ENCODE data around the gene FOXP1. TPM values are rescaled to one million over a fixed set of nuclear protein-coding genes. Genes with fewer than 3 reads are reported as not detected.

FOXP1 gene
- total and polyA plus RNA-seq, 2 experiments from 2014 or later, result 76.8 to 99.8 TPM

- peaks cover 93% of the 10 kb centered on the region for H3K79me2 ChIP-seq
- H3K4me1 ChIP-seq (ENCODE audit: insufficient read depth), result peaks cover 29% of the 10 kb centered on the region
- H3K36me3 ChIP-seq (replicated peaks; ENCODE audit: insufficient read depth, low read depth), result no peaks in the 10 kb centered on the region
- TF ChIP-seq EZH2phosphoT487 (IDR thresholded peaks at IDR 0.05; ENCODE audit: low read depth, severe bottlenecking, unreplicated experiment) (no peak), EZH2 (IDR thresholded peaks at IDR 0.05; ENCODE audit: borderline replicate concordance) (no peak)
- TF ChIP-seq, protein P1, sequence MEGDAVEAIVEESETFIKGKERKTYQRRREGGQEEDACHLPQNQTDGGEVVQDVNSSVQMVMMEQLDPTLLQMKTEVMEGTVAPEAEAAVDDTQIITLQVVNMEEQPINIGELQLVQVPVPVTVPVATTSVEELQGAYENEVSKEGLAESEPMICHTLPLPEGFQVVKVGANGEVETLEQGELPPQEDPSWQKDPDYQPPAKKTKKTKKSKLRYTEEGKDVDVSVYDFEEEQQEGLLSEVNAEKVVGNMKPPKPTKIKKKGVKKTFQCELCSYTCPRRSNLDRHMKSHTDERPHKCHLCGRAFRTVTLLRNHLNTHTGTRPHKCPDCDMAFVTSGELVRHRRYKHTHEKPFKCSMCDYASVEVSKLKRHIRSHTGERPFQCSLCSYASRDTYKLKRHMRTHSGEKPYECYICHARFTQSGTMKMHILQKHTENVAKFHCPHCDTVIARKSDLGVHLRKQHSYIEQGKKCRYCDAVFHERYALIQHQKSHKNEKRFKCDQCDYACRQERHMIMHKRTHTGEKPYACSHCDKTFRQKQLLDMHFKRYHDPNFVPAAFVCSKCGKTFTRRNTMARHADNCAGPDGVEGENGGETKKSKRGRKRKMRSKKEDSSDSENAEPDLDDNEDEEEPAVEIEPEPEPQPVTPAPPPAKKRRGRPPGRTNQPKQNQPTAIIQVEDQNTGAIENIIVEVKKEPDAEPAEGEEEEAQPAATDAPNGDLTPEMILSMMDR (IDR thresholded peaks at IDR 0.05; ENCODE audit: poor library complexity), result no peak
- no peaks in the 10 kb centered on the region for H3K9me2 ChIP-seq (replicated peaks; ENCODE audit: insufficient read depth)
- no peak for DNase-seq (ENCODE audit: low spot score)
- 85% methylated on average over 4 of the region's 4 CpGs for WGBS (ENCODE audit: low lambda C conversion rate, missing lambda C conversion rate)
- H3K27ac ChIP-seq, result no peak overlapping the region
- H2AFZ ChIP-seq, result no peak overlapping the region
- no peaks in the 10 kb centered on the region for H4K20me1 ChIP-seq (ENCODE audit: insufficient read depth, poor library complexity, severe bottlenecking)
- H3K4me3 ChIP-seq, result no peak overlapping the region
- no peak overlapping the region for H3K4me2 ChIP-seq
- no peaks in the 10 kb centered on the region for H3K9me3 ChIP-seq (ENCODE audit: low read depth)
- H3K27me3 ChIP-seq, result no peaks in the 10 kb centered on the region
These were observed 502.9 kb downstream of the FOXP1 start for GRCh38 chr3:71080517-71081083.

GRCh38 chr3:71078723-71079525 is 504.6 kb downstream of the FOXP1 start:
- no peaks in the 10 kb centered on the region for H3K36me3 ChIP-seq (replicated peaks; ENCODE audit: insufficient read depth, low read depth)
- WGBS (ENCODE audit: low lambda C conversion rate, missing lambda C conversion rate), result 83% methylated on average over 8 of the region's 8 CpGs

GRCh38 chr3:71078199-71078598 is 505.3 kb downstream of the FOXP1 start:
- Histone ChIP-seq H3K36me3 (replicated peaks; ENCODE audit: insufficient read depth, low read depth) (no peaks in the 10 kb centered on the region), H3K4me2 (no peak overlapping the region), H3K79me2 (peaks cover 93% of the 10 kb centered on the region), H4K20me1 (ENCODE audit: insufficient read depth, poor library complexity, severe bottlenecking) (no peaks in the 10 kb centered on the region), H3K9me3 (ENCODE audit: low read depth) (no peaks in the 10 kb centered on the region), H3K4me1 (ENCODE audit: insufficient read depth) (peaks cover 29% of the 10 kb centered on the region), H3K9me2 (replicated peaks; ENCODE audit: insufficient read depth) (no peaks in the 10 kb centered on the region), H3K27me3 (no peaks in the 10 kb centered on the region), H2AFZ (no peak overlapping the region), H3K4me3 (no peak overlapping the region), H3K27ac (peak overlapping the region; percentile 61)
- no peak for TF ChIP-seq EZH2 (IDR thresholded peaks at IDR 0.05; ENCODE audit: borderline replicate concordance)
- TF ChIP-seq EZH2phosphoT487 (IDR thresholded peaks at IDR 0.05; ENCODE audit: low read depth, severe bottlenecking, unreplicated experiment), result no peak
- TF ChIP-seq, protein P1 (IDR thresholded peaks at IDR 0.05; ENCODE audit: poor library complexity), result no peak
- 66% methylated on average over 3 of the region's 3 CpGs for WGBS (ENCODE audit: low lambda C conversion rate, missing lambda C conversion rate)
- no peak for DNase-seq (ENCODE audit: low spot score)

More at GRCh38 chr3:71078723-71079525, 504.6 kb downstream of the FOXP1 start:
- peaks cover 93% of the 10 kb centered on the region for H3K79me2 ChIP-seq
- H3K9me3 ChIP-seq (ENCODE audit: low read depth), result no peaks in the 10 kb centered on the region
- peaks cover 29% of the 10 kb centered on the region for H3K4me1 ChIP-seq (ENCODE audit: insufficient read depth)
- H3K4me2 ChIP-seq, result peak overlapping the region; percentile 30
- H3K27ac ChIP-seq, result peak overlapping the region; percentile 45
- TF ChIP-seq EZH2 (IDR thresholded peaks at IDR 0.05; ENCODE audit: borderline replicate concordance) (no peak), EZH2phosphoT487 (IDR thresholded peaks at IDR 0.05; ENCODE audit: low read depth, severe bottlenecking, unreplicated experiment) (no peak)
- TF ChIP-seq, protein P1 (IDR thresholded peaks at IDR 0.05; ENCODE audit: poor library complexity), result no peak
- no peak overlapping the region for H3K4me3 ChIP-seq
- H4K20me1 ChIP-seq (ENCODE audit: insufficient read depth, poor library complexity, severe bottlenecking), result no peaks in the 10 kb centered on the region
- no peak overlapping the region for H2AFZ ChIP-seq
- no peak for DNase-seq (ENCODE audit: low spot score)
- no peaks in the 10 kb centered on the region for H3K9me2 ChIP-seq (replicated peaks; ENCODE audit: insufficient read depth)
- no peaks in the 10 kb centered on the region for H3K27me3 ChIP-seq
